Bronchial epithelial cell (primary cell): ENCODE data around the gene EXOG. TPM values are rescaled to one million over a fixed set of nuclear protein-coding genes. Genes with fewer than 3 reads are reported as not detected.
"Not testable (repeated sequence)": the region's sequence is repeated elsewhere in the genome, so short reads cannot be mapped to it uniquely, and the experiment has no call there.

Experiments used
- DNase-seq: peaks from one replicate; pipeline ENCODE4 v3.0.0-alpha.2; 2010; ENCODE audit warnings: low read depth
- FAIRE-seq: peaks from 2 replicates; lab custom pipeline; 2011; peaks lifted over from hg19 to GRCh38; lab: Jason Lieb, UNC
- H3K27me3 ChIP-seq: 2 replicates; pipeline ENCODE4 v1.5.1; 2011; ENCODE audit warnings: low read length; ENCODE audit not compliant: control insufficient read depth, insufficient read depth
- H3K36me3 ChIP-seq: 2 replicates; pipeline ENCODE4 v1.5.1; 2011; ENCODE audit warnings: low read length; ENCODE audit not compliant: control insufficient read depth, insufficient read depth
- H3K4me3 ChIP-seq: 2 replicates; pipeline ENCODE4 v1.5.1; 2011; ENCODE audit warnings: mild to moderate bottlenecking, low read depth, low read length, control low read depth
- total RNA-seq: library from RNA; depleted of rRNA; stranded (reverse); fragments of >200 nt; gene quantifications from 2 replicates; pipeline ENCODE4 v1.2.1, GENCODE V29; 2014
- TF ChIP-seq, protein P1 (sequence below): IDR thresholded peaks from 2 replicates; pipeline ENCODE4 v1.5.1; 2011; ENCODE audit warnings: mild to moderate bottlenecking, moderate library complexity, low read length, control low read depth, inconsistent platforms; ENCODE audit not compliant: insufficient read depth, severe bottlenecking

The EXOG gene
- total RNA-seq, 1 donor from 2014 or later = 5.8 TPM

DNA sequence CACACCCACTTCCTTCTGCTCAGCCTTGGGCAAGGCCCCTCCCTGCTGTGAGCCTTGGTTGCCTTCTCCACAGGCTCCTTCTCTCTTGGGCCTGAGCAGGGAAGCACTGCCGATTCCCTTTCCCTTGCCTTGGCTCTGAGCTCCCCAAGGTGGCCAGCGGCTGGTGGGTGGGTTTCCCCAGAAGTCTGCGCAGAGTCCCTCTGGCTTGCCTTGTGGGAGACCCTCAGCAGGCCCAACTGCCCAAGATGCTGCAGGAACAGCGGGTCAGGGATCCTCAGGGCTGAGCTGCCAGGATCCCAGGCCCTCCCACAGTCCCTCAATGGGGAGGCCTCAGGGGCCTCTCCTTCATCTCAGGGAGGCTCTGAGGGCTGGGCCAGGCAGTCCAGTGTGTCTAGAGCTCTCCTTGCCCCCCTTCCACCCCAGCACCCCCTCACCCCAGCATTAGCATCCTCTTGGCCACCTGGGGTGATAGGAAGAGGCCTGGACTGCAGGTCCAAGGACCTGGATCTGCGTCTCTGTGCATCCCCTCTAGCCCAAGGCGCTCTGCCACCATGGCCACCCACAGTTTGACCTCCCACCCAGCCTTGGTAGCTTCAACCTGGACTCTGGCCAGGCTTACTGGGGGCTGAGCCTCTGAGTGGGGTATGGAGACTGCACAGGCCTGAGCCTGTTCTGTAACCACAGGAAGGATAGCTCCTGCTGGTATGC, 68.6 kb downstream of the EXOG start:
- no peaks in the 10 kb centered on the region for H3K27me3 ChIP-seq
- DNase-seq = no peak
- FAIRE-seq = no peak
- TF ChIP-seq, protein P1, sequence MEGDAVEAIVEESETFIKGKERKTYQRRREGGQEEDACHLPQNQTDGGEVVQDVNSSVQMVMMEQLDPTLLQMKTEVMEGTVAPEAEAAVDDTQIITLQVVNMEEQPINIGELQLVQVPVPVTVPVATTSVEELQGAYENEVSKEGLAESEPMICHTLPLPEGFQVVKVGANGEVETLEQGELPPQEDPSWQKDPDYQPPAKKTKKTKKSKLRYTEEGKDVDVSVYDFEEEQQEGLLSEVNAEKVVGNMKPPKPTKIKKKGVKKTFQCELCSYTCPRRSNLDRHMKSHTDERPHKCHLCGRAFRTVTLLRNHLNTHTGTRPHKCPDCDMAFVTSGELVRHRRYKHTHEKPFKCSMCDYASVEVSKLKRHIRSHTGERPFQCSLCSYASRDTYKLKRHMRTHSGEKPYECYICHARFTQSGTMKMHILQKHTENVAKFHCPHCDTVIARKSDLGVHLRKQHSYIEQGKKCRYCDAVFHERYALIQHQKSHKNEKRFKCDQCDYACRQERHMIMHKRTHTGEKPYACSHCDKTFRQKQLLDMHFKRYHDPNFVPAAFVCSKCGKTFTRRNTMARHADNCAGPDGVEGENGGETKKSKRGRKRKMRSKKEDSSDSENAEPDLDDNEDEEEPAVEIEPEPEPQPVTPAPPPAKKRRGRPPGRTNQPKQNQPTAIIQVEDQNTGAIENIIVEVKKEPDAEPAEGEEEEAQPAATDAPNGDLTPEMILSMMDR = no peak
- H3K4me3 ChIP-seq = no peak overlapping the region
- H3K36me3 ChIP-seq = no peaks in the 10 kb centered on the region

DNA sequence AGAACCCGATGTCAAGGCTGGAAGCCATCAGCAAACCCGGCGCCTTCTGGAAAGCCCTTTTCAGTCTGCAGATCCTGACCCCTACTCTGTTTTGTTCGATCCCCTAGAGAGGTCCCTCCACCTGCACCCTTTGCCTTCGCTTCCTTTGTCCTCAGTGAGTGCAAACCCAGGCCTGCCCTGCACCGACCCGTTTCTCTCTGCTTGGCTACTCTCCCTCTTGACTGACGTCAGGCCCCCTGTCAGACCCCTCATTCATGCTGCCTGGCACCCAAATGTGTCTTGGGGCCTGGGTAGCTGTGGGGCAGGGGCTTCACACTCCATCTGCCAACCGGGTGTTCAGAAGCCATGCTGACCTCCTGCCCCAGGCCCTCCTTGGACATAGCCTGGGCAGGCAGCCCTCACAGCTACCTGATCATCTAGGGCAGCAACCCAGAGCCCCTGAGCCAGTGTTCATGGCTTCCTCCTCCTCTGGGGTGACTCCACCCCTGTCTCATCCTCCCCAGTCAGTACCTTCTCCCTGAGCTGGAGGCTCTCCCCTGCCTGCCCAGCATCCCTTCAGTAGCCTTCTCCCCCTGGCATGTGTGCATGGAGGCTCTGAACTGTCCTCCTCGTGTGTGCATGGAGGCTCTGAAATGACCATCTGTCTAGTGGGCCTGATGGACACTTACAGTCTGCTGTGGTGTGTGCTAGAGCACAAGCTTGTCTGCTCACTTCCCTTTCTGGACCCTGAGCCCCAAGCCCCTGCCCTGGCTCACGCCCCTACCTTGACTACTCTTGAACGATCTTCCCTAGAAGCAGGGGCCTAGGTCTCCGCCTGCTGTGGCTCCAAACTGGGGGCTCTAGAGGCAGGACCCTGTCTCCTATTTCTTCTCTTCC, 69.4 kb downstream of the EXOG start:
- Histone ChIP-seq H3K36me3 (no peaks in the 10 kb centered on the region), H3K4me3 (no peak overlapping the region), H3K27me3 (no peaks in the 10 kb centered on the region)
- TF ChIP-seq, protein P1 = no peak
- DNase-seq = no peak
- no peak for FAIRE-seq

DNA sequence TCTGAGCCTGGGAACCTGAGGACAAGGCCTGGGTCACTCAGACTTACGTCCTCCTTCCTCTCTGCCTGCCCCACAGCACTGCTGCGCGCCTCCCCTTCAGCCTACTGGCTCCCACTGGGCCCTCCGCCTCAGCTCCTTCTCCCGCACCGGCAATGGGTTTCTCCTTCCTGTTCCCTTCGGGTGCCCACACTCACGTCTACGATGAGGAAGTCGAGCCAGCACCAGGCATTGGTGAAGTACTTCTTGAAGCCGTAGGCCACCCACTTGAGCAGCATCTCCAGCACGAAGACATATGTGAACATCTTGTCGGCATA, 70.0 kb downstream of the EXOG start:
- FAIRE-seq (no peak), DNase-seq (no peak)
- Histone ChIP-seq H3K27me3 (no peaks in the 10 kb centered on the region), H3K4me3 (no peak overlapping the region), H3K36me3 (no peaks in the 10 kb centered on the region)
- TF ChIP-seq, protein P1 = no peak

DNA sequence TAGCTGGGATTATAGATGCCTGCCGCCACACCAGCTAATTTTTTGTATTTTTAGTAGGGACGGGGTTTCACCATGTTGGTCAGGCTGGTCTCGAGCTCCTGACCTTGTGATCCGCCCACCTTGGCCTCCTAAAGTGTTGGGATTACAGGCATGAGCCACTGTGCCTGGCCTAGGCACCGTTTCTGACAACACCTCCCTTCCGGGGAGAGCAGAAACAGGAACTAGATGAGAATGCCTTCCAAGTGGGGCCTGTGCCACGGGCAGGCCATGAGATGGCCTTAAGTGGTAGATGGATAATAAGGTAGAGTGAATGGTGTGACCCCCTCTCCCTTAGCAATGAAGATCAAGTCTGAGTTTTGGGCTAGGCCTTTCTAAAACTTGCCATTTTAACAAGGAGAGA, 70.7 kb downstream of the EXOG start:
- H3K27me3 ChIP-seq, DNase-seq, H3K4me3 ChIP-seq, FAIRE-seq, H3K36me3 ChIP-seq: not testable (repeated sequence)

DNA sequence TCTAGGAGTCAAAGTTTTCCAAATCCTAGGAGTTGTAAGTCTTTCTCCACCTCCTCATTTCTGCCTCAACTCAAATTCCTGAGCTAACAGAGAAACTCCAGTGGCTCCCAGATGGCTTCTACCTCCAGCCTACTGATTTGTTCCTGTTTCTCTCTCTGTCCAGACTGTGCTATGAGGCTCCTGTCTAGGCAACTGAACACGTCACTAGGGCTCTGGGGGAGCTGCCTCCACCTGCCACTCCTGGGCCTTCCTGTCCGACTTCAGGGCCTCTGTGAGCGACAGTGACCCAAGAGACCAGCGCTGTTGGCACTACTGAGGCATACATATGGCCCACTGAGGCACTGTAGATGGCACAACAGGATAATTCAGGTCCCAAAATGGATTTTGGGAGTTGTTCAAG, 71.4 kb downstream of the EXOG start:
- DNase-seq (no peak), FAIRE-seq (no peak)
- Histone ChIP-seq H3K36me3 (no peaks in the 10 kb centered on the region), H3K27me3 (no peaks in the 10 kb centered on the region), H3K4me3 (no peak overlapping the region)
- TF ChIP-seq, protein P1 = no peak

DNA sequence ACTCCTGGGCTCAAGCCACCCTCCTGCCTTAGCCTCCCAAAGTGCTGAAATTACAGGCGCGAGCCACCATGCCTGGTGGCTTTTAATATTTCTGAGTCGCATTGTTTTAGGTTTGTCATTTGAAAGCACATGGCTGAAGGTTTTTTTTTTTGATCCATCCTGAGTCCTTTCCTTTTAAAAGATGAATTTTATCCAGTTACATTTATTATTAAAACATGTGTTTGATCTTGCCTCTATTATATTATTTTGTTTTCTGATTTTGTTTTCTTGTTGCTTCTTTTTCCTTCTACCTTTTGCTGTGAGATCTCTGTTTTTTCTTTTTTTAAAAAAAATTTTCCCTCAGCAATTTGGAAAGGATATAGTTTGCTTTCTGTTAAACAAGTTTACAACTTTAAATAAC, 77.0 kb downstream of the EXOG start:
- Histone ChIP-seq H3K36me3 (no peaks in the 10 kb centered on the region), H3K27me3 (no peaks in the 10 kb centered on the region), H3K4me3 (no peak overlapping the region)
- DNase-seq = no peak
- TF ChIP-seq, protein P1 = no peak
- FAIRE-seq = no peak
